ENCODE data around the gene ABLIM3.

ABLIM3 gene

DNA sequence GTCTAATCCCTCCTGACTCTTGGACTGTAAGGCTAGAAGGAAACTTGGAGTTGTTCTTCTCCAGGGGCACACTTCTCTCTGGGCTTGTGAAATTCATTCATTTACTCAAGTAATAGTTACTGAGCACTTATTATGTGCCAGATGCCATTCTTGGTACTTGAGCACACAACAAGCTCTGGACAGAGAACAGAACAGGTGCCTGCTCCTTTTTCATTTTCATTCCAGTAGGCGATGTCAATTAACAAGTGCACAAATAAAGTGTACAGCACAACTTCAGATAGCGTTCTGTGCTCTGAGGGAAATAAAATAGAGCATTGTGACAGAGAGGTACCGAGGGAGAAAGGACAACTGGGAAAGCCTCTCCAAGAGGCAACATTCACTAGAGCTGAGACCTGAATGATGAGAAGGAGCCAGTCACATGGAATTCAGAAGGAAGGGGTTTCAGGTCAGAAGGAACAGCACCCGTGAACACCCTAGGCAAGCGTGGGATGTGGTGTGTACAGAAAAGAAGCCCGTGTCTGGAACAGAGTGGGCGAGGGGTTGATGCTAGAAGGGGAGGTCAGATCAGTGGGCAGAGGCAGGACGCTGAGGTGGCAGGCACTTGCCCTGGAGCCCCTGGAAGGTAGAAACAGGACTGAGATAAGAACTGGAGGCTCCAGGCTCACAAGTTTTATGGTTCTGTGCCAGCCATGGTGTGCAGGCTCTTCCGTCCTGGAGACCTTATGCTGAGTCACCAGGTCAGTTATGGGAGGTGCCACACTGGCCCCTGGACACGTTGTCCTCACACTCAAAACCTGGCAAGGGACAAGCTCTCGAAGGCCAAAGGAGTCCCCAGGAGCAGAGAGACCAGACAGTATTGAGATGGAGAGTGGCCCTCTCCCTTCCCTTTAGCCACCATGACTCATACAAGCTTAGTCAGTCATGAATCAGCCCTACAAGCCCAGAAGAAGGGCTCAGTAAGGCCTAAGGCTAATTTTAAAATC lies 7.2 kb upstream of the ABLIM3 start:
- no peak for DNase-seq

DNA sequence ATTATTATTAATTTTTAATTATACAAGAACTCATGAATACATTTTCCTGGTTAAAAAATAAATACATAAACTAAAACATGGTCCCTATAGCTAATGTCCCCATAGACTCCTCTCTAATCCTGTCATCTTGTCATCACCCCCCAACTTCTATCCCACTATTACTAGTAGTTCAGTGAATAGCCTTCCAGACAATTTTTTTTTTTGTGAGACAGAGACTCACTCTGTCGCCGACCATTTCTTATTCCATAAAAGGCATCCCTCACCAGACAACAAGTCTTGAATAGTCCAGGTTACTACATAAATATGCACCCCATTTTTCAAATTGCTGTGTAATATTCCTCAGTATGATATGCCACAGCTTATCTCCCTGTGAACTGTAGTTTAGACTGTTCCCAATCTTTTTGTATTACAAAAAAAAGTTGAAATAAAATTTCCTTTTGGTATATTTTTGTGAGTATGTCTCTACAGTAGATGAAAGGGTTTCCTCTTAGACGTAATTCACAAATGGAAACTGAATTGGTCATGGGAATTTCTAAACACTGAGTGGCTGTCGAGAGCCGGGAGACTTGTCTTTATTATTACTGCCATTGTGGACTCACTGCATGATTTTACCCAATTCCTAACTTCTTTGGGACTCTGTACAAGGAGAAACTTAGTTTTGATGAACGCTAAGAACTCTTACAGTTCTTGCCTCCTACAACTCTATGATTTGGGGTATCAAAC lies 6.4 kb upstream of the ABLIM3 start:
- no peak for DNase-seq

DNA sequence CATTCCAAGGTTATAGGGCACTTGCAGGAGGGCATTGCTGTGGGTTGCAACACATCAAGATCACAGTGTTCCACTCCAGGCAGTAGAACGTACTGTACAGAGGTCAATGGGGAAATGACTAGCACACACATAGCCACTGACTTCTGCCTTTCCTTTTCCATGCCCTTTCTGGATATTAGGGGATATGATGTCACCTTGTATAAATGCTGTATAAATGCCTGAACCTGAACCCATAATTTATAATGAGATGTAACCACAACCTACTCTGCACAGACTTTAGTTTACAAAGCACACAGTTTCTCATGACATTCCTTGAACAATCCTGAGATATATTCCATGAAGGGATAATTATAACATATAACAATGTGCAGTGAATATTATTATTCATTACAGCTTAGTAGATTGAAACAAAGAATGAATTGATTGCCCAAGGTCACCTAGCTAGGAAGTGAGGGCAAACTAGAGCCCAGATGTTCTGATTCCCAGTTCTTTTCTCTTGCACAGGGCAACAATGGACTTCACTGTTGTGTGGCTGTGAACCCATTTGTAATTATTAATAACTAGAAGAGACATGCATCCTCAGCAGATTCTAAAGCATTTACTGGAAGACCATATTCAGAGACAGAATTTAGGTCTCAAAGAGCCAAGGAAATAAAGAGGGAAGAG lies 5.6 kb upstream of the ABLIM3 start:
- DNase-seq: no peak

- no peak for DNase-seq
Measured at GRCh38 chr5:149138182-149138923, 2.9 kb upstream of the ABLIM3 start.

DNA sequence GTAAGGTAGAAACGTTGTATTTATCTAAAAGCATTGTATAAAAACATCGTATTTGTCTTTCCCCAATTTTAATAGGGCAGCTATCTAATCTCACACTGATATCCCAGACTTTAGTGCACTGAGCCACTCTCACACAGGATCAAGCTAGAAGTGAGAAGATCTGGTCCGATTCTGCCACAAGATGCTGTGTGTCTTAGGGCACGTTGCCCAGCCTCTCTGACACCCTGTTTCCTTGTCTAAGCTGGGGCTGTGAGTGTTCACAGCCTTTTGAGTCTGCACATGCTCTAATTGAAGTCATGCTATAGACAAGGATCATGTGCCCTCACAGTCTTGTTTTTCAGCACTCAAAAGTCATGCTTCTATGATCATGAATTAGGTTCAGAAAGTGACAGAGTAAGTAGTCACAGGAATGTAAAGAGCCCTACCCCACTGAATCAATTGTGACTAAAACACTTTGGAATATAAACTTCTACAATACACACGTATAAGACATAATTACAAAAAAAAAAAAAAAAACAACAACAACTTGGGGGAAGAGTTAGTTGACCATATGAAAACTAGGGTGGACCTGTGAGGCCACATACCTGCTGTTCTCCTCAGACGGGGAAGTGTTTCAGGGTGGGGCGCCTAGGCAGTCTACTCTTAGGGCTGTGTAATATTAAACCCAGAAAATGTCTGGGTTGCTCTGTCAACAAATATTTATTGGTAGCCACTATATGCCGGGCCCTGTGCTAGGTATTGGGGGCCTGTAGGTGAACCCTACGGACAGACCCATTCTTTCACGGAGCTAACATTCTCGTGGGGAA lies 893 bp upstream of the ABLIM3 start:
- DNase-seq: no peak

GRCh38 chr5:149141957-149142851 lies 911 bp downstream of the ABLIM3 start:
- peak; percentile 38 for DNase-seq

GRCh38 chr5:149143470-149143869 lies 2.2 kb downstream of the ABLIM3 start:
- no peak for DNase-seq

DNA sequence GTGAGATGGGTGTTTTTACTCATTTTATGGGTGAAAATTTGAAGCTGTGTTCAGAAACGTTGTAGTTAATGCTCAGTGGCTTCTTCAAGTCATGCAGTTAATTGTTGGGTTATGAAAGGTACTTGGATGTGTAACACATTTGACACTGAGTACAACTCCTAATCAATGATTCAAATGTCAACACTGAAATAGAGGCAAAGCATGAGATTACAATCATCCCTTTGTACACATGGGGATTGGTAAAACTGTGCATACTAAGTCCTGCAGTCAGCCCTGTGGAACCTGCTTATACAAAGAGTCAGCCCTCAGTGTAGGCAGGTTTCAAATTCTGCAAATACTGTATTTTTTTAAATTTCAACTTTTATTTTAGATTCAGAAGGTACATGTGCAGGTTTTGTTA lies 3.3 kb downstream of the ABLIM3 start:
- no peak for DNase-seq

- no peak for DNase-seq
Measured at GRCh38 chr5:149145138-149145537, 3.8 kb downstream of the ABLIM3 start.

DNA sequence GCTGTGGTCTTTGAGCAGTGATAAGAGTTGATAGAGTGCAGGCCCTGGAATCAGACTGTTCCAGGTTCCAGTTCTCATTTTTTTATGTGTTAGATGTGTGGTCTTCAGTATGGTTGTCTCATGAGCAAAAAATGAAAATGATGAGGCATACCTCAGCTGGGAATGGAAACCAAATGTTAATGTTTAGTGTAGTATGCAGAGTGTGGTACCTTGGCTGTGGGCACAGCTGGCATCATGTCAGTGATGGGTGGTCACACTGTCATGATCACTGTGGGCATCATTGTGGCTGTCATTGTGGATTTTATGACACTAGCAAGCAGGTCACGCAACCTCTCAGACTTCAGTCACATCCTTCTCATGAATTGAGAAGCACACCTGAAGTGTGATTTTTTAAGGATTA lies 6.4 kb downstream of the ABLIM3 start:
- DNase-seq: no peak

DNA sequence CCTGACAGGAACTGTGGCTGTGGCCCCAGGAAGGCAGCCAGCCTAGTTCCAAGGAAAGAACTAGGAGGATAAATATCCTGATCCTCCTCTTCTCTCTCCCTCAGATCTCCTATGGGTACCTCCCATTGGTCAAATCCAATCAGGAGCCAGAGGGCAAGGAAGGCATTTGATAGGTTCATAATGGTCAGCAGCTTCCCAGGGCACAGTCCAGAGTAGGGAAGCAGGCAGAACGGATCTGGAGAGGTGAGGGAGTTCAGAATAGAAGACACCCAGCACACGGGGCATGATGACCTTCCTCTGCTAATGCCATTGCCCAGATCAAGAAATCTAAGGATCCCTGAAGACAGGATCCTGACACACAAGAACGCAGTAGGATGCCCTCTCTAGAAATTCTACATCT lies 8.6 kb downstream of the ABLIM3 start:
- DNase-seq: no peak

- no peak for DNase-seq
Measured at GRCh38 chr5:149150457-149150856, 9.2 kb downstream of the ABLIM3 start.

- DNase-seq: no peak
Measured at GRCh38 chr5:149151717-149152116, 10.4 kb downstream of the ABLIM3 start.

DNA sequence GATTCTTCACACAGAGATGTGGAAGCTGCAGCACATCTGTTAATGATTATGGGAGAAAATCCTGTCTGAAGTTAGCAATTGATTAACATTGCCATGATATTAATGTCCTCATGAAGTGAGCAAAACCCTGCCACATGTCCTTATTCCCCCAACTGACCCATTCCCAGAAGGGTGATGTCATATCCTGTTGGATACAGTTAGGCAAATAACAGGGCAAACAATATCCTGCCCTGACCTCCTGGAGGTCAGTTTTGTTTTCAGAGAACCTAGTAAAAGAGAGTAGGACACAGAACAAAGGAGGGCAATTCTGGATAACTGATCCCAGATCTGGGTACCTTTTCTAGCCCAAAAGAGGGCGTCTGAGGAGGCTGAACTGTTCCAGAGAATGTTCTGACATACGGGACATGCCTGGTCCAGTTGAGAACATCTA lies 11.0 kb downstream of the ABLIM3 start:
- no peak for DNase-seq

GRCh38 chr5:149153193-149153750 lies 12.0 kb downstream of the ABLIM3 start:
- no peak for DNase-seq

DNA sequence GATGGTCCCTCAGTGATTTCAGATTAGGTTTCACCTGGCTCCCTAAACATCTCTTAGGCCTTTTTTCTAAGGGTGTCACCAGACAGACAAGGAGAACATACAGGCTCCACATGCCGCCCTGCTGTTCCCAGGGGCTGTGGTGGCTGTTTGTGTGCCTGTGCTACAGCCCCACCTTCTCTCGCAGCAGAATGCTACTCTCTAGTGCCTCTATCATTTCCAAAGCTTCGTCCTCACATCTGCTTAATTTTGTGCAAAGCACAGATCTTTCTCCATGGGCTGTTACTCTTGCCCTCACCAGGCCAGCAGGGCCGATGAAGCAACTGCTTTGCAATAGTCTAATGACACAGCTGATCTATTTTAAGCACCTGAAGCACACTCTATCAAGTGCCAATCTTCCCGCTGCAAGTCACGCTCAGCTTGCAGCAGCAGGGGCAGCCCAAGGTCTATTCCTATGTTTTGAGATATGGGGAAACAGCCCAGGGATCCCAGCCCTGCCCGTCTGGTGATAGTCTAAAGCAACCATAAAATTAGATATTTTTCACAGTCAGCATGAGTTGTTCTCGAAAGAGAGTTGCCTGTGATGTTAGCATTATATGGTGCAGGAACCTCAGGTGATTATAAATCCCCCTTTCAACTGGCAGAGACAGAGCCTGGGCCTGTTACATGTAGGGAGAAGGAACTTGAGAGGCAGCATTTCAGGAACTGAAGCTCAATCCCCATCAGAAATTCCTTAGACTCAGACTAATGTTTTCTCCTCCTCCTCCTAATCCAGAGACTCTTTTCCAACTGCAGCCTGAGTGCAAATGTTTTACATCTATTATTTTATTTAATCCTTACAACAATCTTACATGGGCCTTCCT lies 12.7 kb downstream of the ABLIM3 start:
- DNase-seq: no peak

GRCh38 chr5:149154650-149155049 lies 13.4 kb downstream of the ABLIM3 start:
- DNase-seq: no peak

DNA sequence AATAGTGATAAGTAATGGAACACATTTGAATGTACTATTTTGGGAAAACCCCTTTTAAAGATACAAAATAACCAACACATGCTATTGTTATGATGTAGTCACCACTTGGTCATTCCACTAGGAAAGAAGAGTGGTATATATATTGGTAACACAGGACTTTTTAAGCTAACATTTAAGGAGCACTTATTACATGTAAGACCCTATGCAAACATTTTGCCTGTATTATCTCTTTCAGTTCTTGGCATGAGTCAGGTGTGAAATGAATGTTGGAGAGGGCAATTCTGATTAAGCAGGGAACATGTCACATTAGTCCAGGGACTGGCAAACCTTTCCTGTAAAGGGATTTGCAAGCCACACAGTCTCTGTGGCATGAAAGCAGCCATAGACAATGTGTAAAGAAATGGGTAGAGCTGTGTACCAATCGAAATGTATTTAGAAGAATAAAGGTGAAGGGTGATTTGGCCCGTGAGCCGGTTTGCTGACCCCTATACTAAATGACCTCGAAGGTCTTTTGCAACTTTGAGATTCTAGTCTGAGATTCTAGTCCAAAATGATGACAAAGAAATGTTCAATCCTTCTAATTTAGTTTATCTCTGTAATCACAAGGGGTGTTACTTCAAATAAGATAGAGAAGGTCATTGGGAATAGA lies 15.3 kb downstream of the ABLIM3 start:
- no peak for DNase-seq

DNA sequence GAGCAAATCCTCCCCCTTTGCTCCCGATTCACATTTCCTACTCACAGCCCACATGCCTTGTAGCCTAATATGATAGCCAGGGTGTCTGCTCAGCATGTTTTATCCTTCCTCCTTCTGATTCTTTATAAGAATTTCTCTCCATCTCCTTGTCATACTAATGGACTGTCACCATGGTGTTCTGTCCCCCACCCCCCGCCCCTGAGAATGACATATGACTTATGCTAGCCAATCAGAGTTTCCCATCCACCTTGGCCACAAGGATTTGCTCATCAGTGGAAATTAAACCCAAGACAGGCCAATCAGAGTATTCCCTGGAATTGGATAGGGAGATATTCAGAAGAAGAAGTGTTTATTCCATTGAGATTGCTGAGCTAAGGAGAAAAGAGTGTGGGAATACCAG lies 16.0 kb downstream of the ABLIM3 start:
- DNase-seq: no peak

All from NCI-H1105 treated with DMSO at 0.1 percent for 48 hours (cell line).